SIG-M5 treated with dmso at 0.1 percent for 504 hours (cell line): ENCODE measurements around the gene ERCC5.

Source experiments
- DNase-seq: peaks from one replicate; lab custom pipeline; 2025; ENCODE audit not compliant: unreplicated experiment; lab: John Stamatoyannopoulos, UW

Gene ERCC5

GRCh38 chr13:102845630-102846260, at the start of gene ERCC5:
Gene ERCC5, plus strand, starts transcription at chr13:102846032. Its CDS starts 235 bp downstream, at chr13:102846267.
- peak; percentile 95 for DNase-seq

GRCh38 chr13:102798581-102799425, 47.0 kb upstream of the ERCC5 start, which contains the start of the genes BIVM and POGLUT2:
Gene BIVM, plus strand, starts transcription at chr13:102799119. Its CDS starts 8,149 bp downstream, at chr13:102807268.
Gene POGLUT2, minus strand, starts transcription at chr13:102798976. Its CDS starts 306 bp downstream, at chr13:102798670.
- DNase-seq: peak; percentile 89

- DNase-seq: no peak
Measured at GRCh38 chr13:102799426-102800144, 46.2 kb upstream of the ERCC5 start.

- peak; percentile 77 for DNase-seq
Measured at GRCh38 chr13:102800145-102801041, 45.4 kb upstream of the ERCC5 start.

GRCh38 chr13:102805680-102806079, 40.2 kb upstream of the ERCC5 start:
- DNase-seq: no peak

- DNase-seq: no peak
Measured at GRCh38 chr13:102807699-102808098, 38.1 kb upstream of the ERCC5 start.

- peak; percentile 30 for DNase-seq
Measured at GRCh38 chr13:102812611-102813287, 33.1 kb upstream of the ERCC5 start.

- no peak for DNase-seq
Measured at GRCh38 chr13:102814025-102814607, 31.7 kb upstream of the ERCC5 start.

- DNase-seq: no peak
Measured at GRCh38 chr13:102814793-102815192, 31.0 kb upstream of the ERCC5 start.

GRCh38 chr13:102815788-102816187, 30.0 kb upstream of the ERCC5 start:
- DNase-seq: no peak

GRCh38 chr13:102816708-102817107, 29.1 kb upstream of the ERCC5 start:
- DNase-seq: no peak

- DNase-seq: no peak
Measured at GRCh38 chr13:102817241-102817640, 28.6 kb upstream of the ERCC5 start.

- no peak for DNase-seq
Measured at GRCh38 chr13:102817907-102818306, 27.9 kb upstream of the ERCC5 start.

GRCh38 chr13:102825400-102825799, 20.4 kb upstream of the ERCC5 start:
- no peak for DNase-seq

- DNase-seq: no peak
Measured at GRCh38 chr13:102825921-102826706, 19.7 kb upstream of the ERCC5 start.

- no peak for DNase-seq
Measured at GRCh38 chr13:102830646-102831045, 15.2 kb upstream of the ERCC5 start.

- no peak for DNase-seq
Measured at GRCh38 chr13:102836471-102836870, 9.4 kb upstream of the ERCC5 start.

GRCh38 chr13:102838273-102838672, 7.6 kb upstream of the ERCC5 start:
- no peak for DNase-seq

GRCh38 chr13:102838982-102839381, 6.8 kb upstream of the ERCC5 start:
- DNase-seq: no peak
